H1 (cell line): ENCODE results near the gene ACTL9. TPM values are rescaled to one million over a fixed set of nuclear protein-coding genes. Genes with fewer than 3 reads are reported as not detected.
"Not testable (repeated sequence)": the region's sequence is repeated elsewhere in the genome, so short reads cannot be mapped to it uniquely, and the experiment has no call there.

ENCODE experiments used
- CTCF ChIA-PET: fragments of 300-600 bp; sonication (Branson Sonifier 250); formaldehyde crosslinking; loops from one replicate; lab custom pipeline; 2021; ENCODE audit not compliant: partially characterized antibody; lab: Charles Lee
- POLR2A ChIA-PET: fragments of 300-600 bp; sonication (Branson Sonifier 250); formaldehyde crosslinking; loops from one replicate; lab custom pipeline; 2021; ENCODE audit warnings: inconsistent platforms; ENCODE audit not compliant: partially characterized antibody; lab: Charles Lee
- DNase-seq, 2 experiments: peaks; one replicate each; pipeline versions ENCODE4 v3.0.0 to v3.0.0-alpha.2; 2010 to 2022; ENCODE audit warnings: low spot score in 2 of 2, low read depth in 1 of 2, mixed read lengths in 1 of 2
- FAIRE-seq: peaks from 2 replicates; lab custom pipeline; 2011; peaks lifted over from hg19 to GRCh38; lab: Jason Lieb, UNC
- H2AFZ ChIP-seq: 2 replicates; pipeline ENCODE4 v1.8.1; 2012; ENCODE audit warnings: low read length, inconsistent platforms
- H2AK5ac ChIP-seq: 2 replicates; pipeline ENCODE4 v1.6.1; 2013; ENCODE audit warnings: low read depth, low read length
- H2BK120ac ChIP-seq: replicated peaks from 2 replicates; pipeline ENCODE3; 2013; ENCODE audit warnings: low read depth, low read length, inconsistent platforms
- H2BK12ac ChIP-seq: 2 replicates; pipeline ENCODE4 v1.6.1; 2013; ENCODE audit warnings: low read depth, low read length
- H2BK15ac ChIP-seq: 2 replicates; pipeline ENCODE4 v1.6.1; 2013; ENCODE audit warnings: low read length
- H2BK20ac ChIP-seq: 2 replicates; pipeline ENCODE4 v1.6.1; 2013; ENCODE audit warnings: low read length
- H2BK5ac ChIP-seq: 2 replicates; pipeline ENCODE4 v1.6.1; 2013; ENCODE audit warnings: low read depth, low read length
- H3K14ac ChIP-seq: 2 replicates; pipeline ENCODE4 v1.6.1; 2013; ENCODE audit warnings: inconsistent platforms; ENCODE audit not compliant: insufficient read length
- H3K18ac ChIP-seq: 2 replicates; pipeline ENCODE4 v1.6.1; 2013; ENCODE audit warnings: low read length; ENCODE audit errors: extremely low read depth
- H3K23ac ChIP-seq: 2 replicates; pipeline ENCODE4 v1.6.1; 2013; ENCODE audit warnings: inconsistent platforms; ENCODE audit not compliant: insufficient read length
- H3K23me2 ChIP-seq: 2 replicates; pipeline ENCODE4 v1.6.1; 2013; ENCODE audit warnings: low read depth, low read length
- H3K27ac ChIP-seq: 2 replicates; pipeline ENCODE4 v1.6.1; 2011; ENCODE audit warnings: low read depth, low read length, inconsistent platforms
- H3K27me3 ChIP-seq, 4 experiments: replicated peaks in 1 of 4; 1 replicate in 1 of 4; 2 replicates in 3 of 4; pipeline versions ENCODE4 v1.6.1 to v1.8.1; 2011 to 2013; ENCODE audit warnings: low read length in 3 of 4, mild to moderate bottlenecking in 3 of 4, inconsistent platforms in 2 of 4, mixed read lengths in 2 of 4, moderate library complexity in 1 of 4; ENCODE audit not compliant: control insufficient read depth in 3 of 4, insufficient read depth in 3 of 4; ENCODE audit errors: extremely low read depth in 1 of 4
- H3K36me3 ChIP-seq, 4 experiments: 2 replicates each; pipeline versions ENCODE4 v1.6.1 to v1.8.1; 2011 to 2013; ENCODE audit warnings: mild to moderate bottlenecking in 4 of 4, low read length in 3 of 4, moderate library complexity in 2 of 4, control low read depth in 1 of 4, inconsistent platforms in 1 of 4; ENCODE audit not compliant: insufficient read depth in 4 of 4, control insufficient read depth in 2 of 4
- H3K4ac ChIP-seq: replicated peaks from 2 replicates; pipeline ENCODE3; 2013; ENCODE audit warnings: low read length, low read depth, mixed read lengths, inconsistent platforms; ENCODE audit not compliant: insufficient read length
- H3K4me1 ChIP-seq, 4 experiments: replicated peaks in 1 of 4; 1 replicate in 1 of 4; 2 replicates in 3 of 4; pipeline versions ENCODE4 v1.6.1 to v1.8.1; 2011 to 2013; ENCODE audit warnings: low read length in 3 of 4, inconsistent platforms in 2 of 4, mixed read lengths in 1 of 4; ENCODE audit not compliant: insufficient read depth in 4 of 4, control insufficient read depth in 3 of 4
- H3K4me2 ChIP-seq, 2 experiments: 2 replicates each; pipeline versions ENCODE4 v1.6.1 to v1.8.1; 2011 to 2013; ENCODE audit warnings: low read depth in 2 of 2, low read length in 2 of 2, control low read depth in 1 of 2, inconsistent platforms in 1 of 2, mild to moderate bottlenecking in 1 of 2; ENCODE audit not compliant: insufficient read depth in 1 of 2
- H3K4me3 ChIP-seq, 4 experiments: fragments of 200-600, 300-600 bp in 1 of 4; sonication (generic), shearing (Covaris generic), sonication (Bioruptor Twin) in 1 of 4; 2 replicates each; pipeline versions ENCODE4 v1.5.1 to v1.8.1; 2011 to 2016; ENCODE audit warnings: low read length in 4 of 4, low read depth in 3 of 4, control low read depth in 2 of 4, inconsistent platforms in 2 of 4, mild to moderate bottlenecking in 2 of 4, mixed read lengths in 1 of 4, moderate library complexity in 1 of 4; ENCODE audit not compliant: insufficient read depth in 2 of 4; ENCODE audit errors: extremely low read depth in 1 of 4
- H3K56ac ChIP-seq: replicated peaks from 2 replicates; pipeline ENCODE3; 2013; ENCODE audit warnings: low read depth, mild to moderate bottlenecking, mixed read lengths, low read length, inconsistent platforms; ENCODE audit not compliant: insufficient read length
- H3K79me1 ChIP-seq: 2 replicates; pipeline ENCODE4 v1.6.1; 2013; ENCODE audit warnings: low read depth, low read length, control low read depth
- H3K79me2 ChIP-seq, 2 experiments: 2 replicates each; pipeline versions ENCODE4 v1.6.1 to v1.8.1; 2012 to 2013; ENCODE audit warnings: low read length in 2 of 2, mild to moderate bottlenecking in 2 of 2, inconsistent platforms in 1 of 2; ENCODE audit not compliant: insufficient read depth in 2 of 2, control insufficient read depth in 1 of 2
- H3K9ac ChIP-seq, 4 experiments: replicated peaks in 1 of 4; 1 replicate in 1 of 4; 2 replicates in 3 of 4; pipeline versions ENCODE4 v1.6.1 to v1.8.1; 2011 to 2013; ENCODE audit warnings: low read depth in 3 of 4, low read length in 3 of 4, control low read depth in 2 of 4, mild to moderate bottlenecking in 2 of 4, moderate library complexity in 2 of 4, inconsistent platforms in 1 of 4; ENCODE audit errors: extremely low read depth in 1 of 4
- H3K9me3 ChIP-seq, 2 experiments: 2 replicates each; pipeline versions ENCODE4 v1.6.1 to v1.8.1; 2012 to 2013; ENCODE audit warnings: mild to moderate bottlenecking in 2 of 2, moderate library complexity in 2 of 2, control low read depth in 1 of 2, inconsistent platforms in 1 of 2, low read depth in 1 of 2, low read length in 1 of 2, mixed read lengths in 1 of 2; ENCODE audit not compliant: insufficient read depth in 2 of 2
- H4K20me1 ChIP-seq, 2 experiments: replicated peaks in 1 of 2; 2 replicates each; pipeline versions ENCODE3 to v1.8.1; 2011 to 2013; ENCODE audit warnings: inconsistent platforms in 2 of 2, low read length in 2 of 2, mild to moderate bottlenecking in 1 of 2; ENCODE audit not compliant: insufficient read depth in 2 of 2, control insufficient read depth in 1 of 2
- H4K5ac ChIP-seq: 2 replicates; pipeline ENCODE4 v1.6.1; 2013; ENCODE audit warnings: low read length, low read depth, mixed read lengths, inconsistent platforms; ENCODE audit not compliant: insufficient read length
- H4K8ac ChIP-seq: 2 replicates; pipeline ENCODE4 v1.8.0; 2013; ENCODE audit warnings: mild to moderate bottlenecking, moderate library complexity, low read length, inconsistent platforms; ENCODE audit not compliant: insufficient read depth; ENCODE audit errors: extremely low read depth
- H4K91ac ChIP-seq: replicated peaks from 2 replicates; pipeline ENCODE3; 2013; ENCODE audit warnings: low read length, mixed read lengths, inconsistent platforms; ENCODE audit not compliant: insufficient read length
- WGBS, 2 experiments: shearing (Covaris generic) in 1 of 2; methylation state at CpG; one replicate each; pipeline versions ENCODE4 v1.1.6 to v1.1.7; 2013 to 2015; ENCODE audit warnings: low lambda C conversion rate in 2 of 2, mixed read lengths in 2 of 2, inconsistent platforms in 1 of 2, low coverage in 1 of 2, missing lambda C conversion rate in 1 of 2; ENCODE audit not compliant: insufficient replicate concordance in 2 of 2, insufficient coverage in 1 of 2, insufficient read length in 1 of 2; ENCODE audit errors: extremely low coverage in 1 of 2, missing lambda C conversion rate in 1 of 2; 5-methylcytosine and 5-hydroxymethylcytosine counted together
- polyA plus RNA-seq, 7 experiments: library from polyadenylated mRNA; depleted of rRNA in 3 of 7; stranded (reverse) in 5 of 7; unstranded in 2 of 7; fragments of >200 nt in 5 of 7; fragments of 200-250 nt in 2 of 7; gene quantifications; 1 replicate in 5 of 7; 2 replicates in 1 of 7; 4 replicates in 1 of 7; pipeline versions ENCODE4 v1.2.1 to v1.2.3, GENCODE V29; 2011 to 2013; ENCODE audit warnings: missing spikeins in 2 of 7, mixed read lengths in 2 of 7
- total RNA-seq: library from RNA; stranded (reverse); fragmentation: NEBNext Ultra II Directional; extraction: Animal tissue kit (Norgen Biotek cat#: 25700); gene quantifications from 2 replicates; pipeline ENCODE4 v1.2.1, GENCODE V29; 2021

Gene ACTL9
- total and polyA plus RNA-seq, 2 of the 8 experiments (the other 6 are each of a cell fraction or from before 2014, with no cell fraction given): not detected

DNA sequence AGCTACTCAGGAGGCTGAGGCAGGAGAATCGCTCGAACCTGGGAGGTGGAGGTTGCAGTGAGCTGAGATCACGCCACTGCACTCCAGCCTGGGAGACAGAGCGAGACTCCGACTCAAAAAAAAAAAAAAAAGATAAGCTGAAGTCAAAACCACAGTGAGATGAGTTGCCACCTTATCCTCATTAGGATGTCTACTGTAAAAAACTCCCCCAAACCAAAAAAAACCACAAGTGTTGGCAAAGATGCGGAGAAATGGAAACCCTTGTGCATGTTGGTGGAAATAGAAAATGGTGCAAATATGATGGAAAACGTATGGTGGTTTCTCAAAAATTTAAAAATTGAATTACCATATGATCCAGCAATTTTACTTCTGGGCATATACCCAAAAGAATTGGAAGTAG lies 11.7 kb upstream of the ACTL9 start:
- H2AK5ac ChIP-seq, H3K4me2 ChIP-seq, H3K4ac ChIP-seq, H4K20me1 ChIP-seq, H3K23me2 ChIP-seq, H3K14ac ChIP-seq, POLR2A ChIA-PET, H3K79me2 ChIP-seq, H2BK5ac ChIP-seq, H3K56ac ChIP-seq, H4K5ac ChIP-seq, H2BK12ac ChIP-seq, H3K4me3 ChIP-seq, H2AFZ ChIP-seq, FAIRE-seq, H3K4me1 ChIP-seq, H3K36me3 ChIP-seq, H3K23ac ChIP-seq, H3K9ac ChIP-seq, H4K8ac ChIP-seq, H4K91ac ChIP-seq, H2BK15ac ChIP-seq, H2BK120ac ChIP-seq, H3K27me3 ChIP-seq, H3K27ac ChIP-seq, H2BK20ac ChIP-seq, H3K18ac ChIP-seq, DNase-seq, H3K79me1 ChIP-seq: not testable (repeated sequence)
- 77% methylated on average over 5 of the region's 7 CpGs; no CpG with 5 or more reads in 1 of the 2 experiments for WGBS, 2 experiments
- peaks cover 27% of the 10 kb centered on the region in 2 experiments; a peak in 3 of 4 replicates for H3K9me3 ChIP-seq
- CTCF ChIA-PET: interaction anchor here (1.4 kb wide), 1 partner anchor 17 kb away, joined by 3 read pairs; no protein-coding TSS in a partner anchor
